Skin of body (tissue), 2 donors: ENCODE results near the gene MLH1. TPM values are rescaled to one million over a fixed set of nuclear protein-coding genes. Genes with fewer than 3 reads are reported as not detected.

ENCODE experiments used
- DNase-seq: peaks from one replicate; lab custom pipeline; 2025; lab: John Stamatoyannopoulos, UW
- total RNA-seq: library from RNA; depleted of rRNA; stranded (reverse); fragments of >200 nt; gene quantifications from one replicate; pipeline ENCODE4 v1.2.3, GENCODE V29; 2014

The MLH1 gene
- total RNA-seq, 1 donor from 2014 or later = 50.9 TPM

GRCh38 chr3:36973139-36973538, 20.2 kb upstream of the MLH1 start:
- DNase-seq = no peak

- DNase-seq = no peak
Observed at GRCh38 chr3:36981006-36981405, 12.3 kb upstream of the MLH1 start.

GRCh38 chr3:36988356-36988755, 5.0 kb upstream of the MLH1 start:
- DNase-seq = no peak

GRCh38 chr3:36989005-36989404, 4.3 kb upstream of the MLH1 start:
- DNase-seq = no peak

GRCh38 chr3:36989568-36989967, 3.8 kb upstream of the MLH1 start:
- DNase-seq = no peak

GRCh38 chr3:36991147-36991546, 2.2 kb upstream of the MLH1 start:
- DNase-seq = no peak

GRCh38 chr3:36991923-36992805, 1.2 kb upstream of the MLH1 start:
- no peak for DNase-seq

- no peak for DNase-seq
Observed at GRCh38 chr3:36992806-36993325, 452 bp upstream of the MLH1 start, which contains the start of gene EPM2AIP1. Gene EPM2AIP1, minus strand, starts transcription at chr3:36993131. Its CDS starts 54 bp downstream, at chr3:36993077.

GRCh38 chr3:37014620-37015019, 21.3 kb downstream of the MLH1 start:
- no peak for DNase-seq

- no peak for DNase-seq
Observed at GRCh38 chr3:37015642-37016041, 22.3 kb downstream of the MLH1 start.

GRCh38 chr3:37016903-37017302, 23.6 kb downstream of the MLH1 start:
- no peak for DNase-seq

GRCh38 chr3:37017683-37018082, 24.4 kb downstream of the MLH1 start:
- no peak for DNase-seq

- no peak for DNase-seq
Observed at GRCh38 chr3:37024092-37024491, 30.8 kb downstream of the MLH1 start.

- no peak for DNase-seq
Observed at GRCh38 chr3:37024820-37025405, 31.6 kb downstream of the MLH1 start.

GRCh38 chr3:37025561-37026335, 32.4 kb downstream of the MLH1 start:
- DNase-seq = no peak

GRCh38 chr3:37026851-37027250, 33.5 kb downstream of the MLH1 start:
- DNase-seq = no peak

- no peak for DNase-seq
Observed at GRCh38 chr3:37028329-37028728, 35.0 kb downstream of the MLH1 start.

GRCh38 chr3:37029111-37029510, 35.8 kb downstream of the MLH1 start:
- DNase-seq = no peak

GRCh38 chr3:37029516-37030163, 36.3 kb downstream of the MLH1 start:
- no peak for DNase-seq

GRCh38 chr3:37030588-37030987, 37.3 kb downstream of the MLH1 start:
- DNase-seq = no peak

GRCh38 chr3:37031096-37031682, 37.9 kb downstream of the MLH1 start:
- DNase-seq = no peak
